Tibial nerve (tissue), 4 donors: ENCODE results near the gene CARM1.
"Not testable (repeated sequence)": the region's sequence is repeated elsewhere in the genome, so short reads cannot be mapped to it uniquely, and the experiment has no call there.

Experiments
- CTCF ChIP-seq, 5 experiments: fragments of 200-600 bp in 3 of 5; fragments of 450-650 bp in 2 of 5; sonication (generic) in 3 of 5; IDR thresholded peaks; one replicate each; pipeline ENCODE4 v1.5.1; 2016 to 2019; ENCODE audit warnings: antibody characterized with exemption in 5 of 5, mild to moderate bottlenecking in 3 of 5, moderate library complexity in 2 of 5
- EP300 ChIP-seq, 2 donors: sonication (generic); formaldehyde crosslinking; IDR thresholded peaks; one replicate each; pipeline ENCODE4 v1.6.1; 2017; ENCODE audit warnings: antibody characterized with exemption in 2 of 2, mild to moderate bottlenecking in 1 of 2
- POLR2A ChIP-seq, 2 donors: fragments of 450-650 bp; IDR thresholded peaks; one replicate each; pipeline ENCODE4 v1.6.1; 2017; ENCODE audit warnings: antibody characterized with exemption in 2 of 2, mild to moderate bottlenecking in 2 of 2, moderate library complexity in 2 of 2

- TF ChIP-seq POLR2A, CTCF, EP300 (IDR thresholded peaks at IDR 0.05): not testable (repeated sequence)
Observed at GRCh38 chr19:10877608-10878007, 6.3 kb downstream of the CARM1 start.
